Left forelimb (tissue), 1 donor: Measurements from ENCODE around the gene ASXL3.
A peak's percentile ranks its signal among the peaks of the same experiment; 100 is the strongest.

Source experiments
- DNase-seq: peaks from one replicate; pipeline ENCODE4 v3.0.0-alpha.2; 2018; ENCODE audit warnings: low spot score

The ASXL3 gene

DNA sequence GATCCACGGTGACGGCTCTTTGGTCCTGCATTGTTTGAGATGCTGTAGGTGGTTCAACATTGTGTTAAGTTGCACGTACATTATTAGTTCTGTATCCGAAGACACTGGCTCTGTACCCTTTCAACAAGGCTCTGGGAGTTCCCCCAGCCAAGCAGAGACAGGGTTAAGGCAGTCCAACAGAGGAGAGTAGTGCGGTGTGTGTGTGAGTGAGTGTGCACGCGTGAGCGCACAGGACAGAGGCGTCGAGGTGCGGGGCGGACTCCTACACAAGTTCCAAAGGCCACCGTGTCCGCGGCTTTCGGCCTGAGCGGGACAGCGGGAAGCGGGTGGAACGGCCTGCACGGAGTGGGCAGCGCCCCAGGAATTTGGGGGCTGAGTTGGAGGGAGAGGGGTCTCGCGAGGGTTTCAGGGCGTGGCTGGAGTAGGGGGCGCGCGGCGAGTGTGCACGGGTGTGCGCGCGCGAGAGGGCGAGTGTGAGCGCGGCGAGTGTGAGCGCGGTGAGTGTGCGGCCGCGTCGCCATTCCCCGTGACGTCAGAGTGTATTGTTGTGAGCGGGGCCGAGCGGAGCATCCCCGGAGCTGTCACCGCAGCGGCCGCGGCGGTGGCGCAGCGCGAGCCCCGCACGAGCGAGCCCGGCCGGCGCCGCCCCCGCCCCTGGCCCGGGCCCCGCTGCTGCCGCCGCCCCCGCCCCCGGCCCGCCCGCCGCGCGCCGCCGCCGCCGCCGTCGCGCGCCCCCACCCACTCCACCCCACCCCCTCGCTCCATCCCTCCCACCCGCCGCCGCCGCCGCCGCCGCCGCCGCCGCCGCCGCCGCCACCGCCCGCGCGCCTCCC, at the start of gene ASXL3:
TSS of gene ASXL3 (plus strand) at position 535 of the 833 bp plus-strand sequence. CDS start 413 bp downstream, outside the sequence.
- DNase-seq, result peak; percentile 84

GRCh38 chr18:33532978-33533377, 45.0 kb upstream of the ASXL3 start:
- no peak for DNase-seq

GRCh38 chr18:33536904-33537303, 41.1 kb upstream of the ASXL3 start:
- DNase-seq, result no peak

GRCh38 chr18:33538418-33539042, 39.5 kb upstream of the ASXL3 start:
- DNase-seq, result no peak

GRCh38 chr18:33540392-33540791, 37.6 kb upstream of the ASXL3 start:
- no peak for DNase-seq

DNA sequence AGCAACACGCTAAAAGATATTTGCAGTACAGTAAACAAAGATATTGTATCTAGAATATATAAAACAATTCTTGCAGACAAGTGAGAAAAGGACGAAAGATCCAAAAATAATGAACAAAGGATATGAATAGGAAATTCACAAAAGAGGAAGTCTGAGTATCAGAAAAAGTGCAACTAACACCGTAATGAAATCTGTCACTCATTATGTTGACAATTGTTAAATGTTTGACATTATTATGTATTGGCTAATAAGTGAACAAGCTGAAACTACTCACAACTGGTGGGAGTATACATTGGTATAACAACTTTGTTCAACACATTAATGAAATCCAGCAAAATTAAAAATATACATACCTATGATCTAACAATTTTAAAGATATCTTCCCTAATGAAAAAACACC, 36.7 kb upstream of the ASXL3 start:
- DNase-seq, result no peak

DNA sequence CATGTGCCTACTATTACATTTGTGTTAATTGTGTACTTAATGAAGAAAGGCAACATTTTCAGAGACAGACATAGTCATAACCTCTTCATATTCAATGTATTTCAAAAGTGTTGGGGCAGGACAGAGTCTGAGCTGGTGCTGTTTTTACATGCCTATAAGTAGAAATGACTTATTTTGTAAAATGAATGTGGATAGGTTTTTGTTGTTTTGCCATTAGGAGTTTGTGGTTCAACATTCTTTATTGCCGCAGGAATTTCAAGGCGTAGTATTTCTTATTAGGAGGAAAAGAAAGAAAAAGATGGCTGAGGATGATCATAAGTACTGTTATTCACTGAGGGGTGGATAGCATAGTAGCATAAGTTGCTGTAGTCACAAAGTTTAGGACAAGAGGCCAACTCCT, 21.2 kb upstream of the ASXL3 start:
- no peak for DNase-seq

GRCh38 chr18:33557706-33558105, 20.3 kb upstream of the ASXL3 start:
- no peak for DNase-seq

DNA sequence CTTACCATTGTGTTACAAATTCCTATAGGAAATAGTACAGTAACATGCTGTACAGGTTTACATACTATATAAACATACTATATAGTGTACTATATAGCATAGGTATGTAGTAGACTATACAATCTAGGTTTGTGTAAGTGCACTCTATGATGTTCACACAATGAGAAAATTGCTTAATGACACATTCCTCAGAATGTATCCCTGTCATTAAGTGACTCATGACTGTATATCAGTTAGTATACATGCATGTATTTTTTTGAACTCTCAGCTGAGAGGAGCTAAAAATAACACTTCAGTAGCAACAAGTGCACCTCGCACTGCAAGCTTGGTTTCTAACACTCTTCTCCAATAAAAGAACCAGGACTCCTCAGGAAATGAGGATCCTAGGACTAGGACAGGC, 19.5 kb upstream of the ASXL3 start:
- DNase-seq, result no peak

DNA sequence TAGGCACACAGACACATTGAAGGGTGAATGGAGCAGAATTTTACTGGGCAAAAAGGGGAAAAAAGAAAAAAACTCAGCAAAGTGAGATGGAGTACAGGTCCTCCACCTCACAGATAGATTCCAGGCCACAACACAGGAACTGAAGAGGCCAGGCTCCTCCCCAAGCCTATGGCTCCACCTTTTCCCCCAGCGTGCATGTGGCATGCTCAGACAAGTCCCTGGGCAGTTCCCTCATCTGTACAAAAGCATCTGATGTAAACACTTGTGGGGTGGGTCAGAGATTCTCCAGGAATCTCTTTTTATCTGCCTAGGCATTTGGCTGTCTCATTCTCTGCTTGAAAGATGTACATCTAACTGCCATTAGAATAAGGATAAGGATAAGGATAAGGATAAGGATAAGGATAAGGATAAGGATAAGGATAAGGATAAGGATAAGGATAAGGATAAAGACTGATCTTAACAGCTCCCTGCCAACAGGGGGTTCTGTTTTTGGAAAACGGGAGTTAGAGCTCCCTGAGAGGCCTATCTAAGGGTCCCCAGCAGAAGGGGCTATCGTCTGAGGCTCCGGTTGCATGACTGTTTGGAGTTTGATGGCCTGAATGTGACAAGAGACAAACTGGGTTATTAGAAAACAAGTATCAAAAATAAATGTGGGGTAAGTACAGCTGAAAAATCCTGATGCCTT, 17.2 kb upstream of the ASXL3 start:
- DNase-seq, result no peak

DNA sequence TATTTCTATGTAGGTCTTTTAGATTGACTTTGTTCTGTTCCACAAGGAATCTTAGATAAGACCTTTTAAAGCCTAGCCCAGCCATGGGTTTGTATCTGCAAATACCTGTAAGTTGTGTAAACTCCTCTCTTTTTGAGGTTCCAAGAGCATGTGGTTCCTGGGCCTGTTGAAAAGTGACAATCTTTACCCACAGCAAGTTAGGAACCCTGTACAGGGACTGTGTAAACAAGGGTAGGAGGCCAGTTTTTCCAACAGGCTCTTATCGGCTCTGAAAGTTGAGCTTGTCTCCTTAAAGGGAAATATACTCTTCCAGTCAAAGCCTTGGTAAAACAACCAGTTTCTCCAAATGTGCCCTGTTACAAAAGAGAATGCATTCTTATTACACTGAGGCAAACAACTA, 15.3 kb upstream of the ASXL3 start:
- no peak for DNase-seq

DNA sequence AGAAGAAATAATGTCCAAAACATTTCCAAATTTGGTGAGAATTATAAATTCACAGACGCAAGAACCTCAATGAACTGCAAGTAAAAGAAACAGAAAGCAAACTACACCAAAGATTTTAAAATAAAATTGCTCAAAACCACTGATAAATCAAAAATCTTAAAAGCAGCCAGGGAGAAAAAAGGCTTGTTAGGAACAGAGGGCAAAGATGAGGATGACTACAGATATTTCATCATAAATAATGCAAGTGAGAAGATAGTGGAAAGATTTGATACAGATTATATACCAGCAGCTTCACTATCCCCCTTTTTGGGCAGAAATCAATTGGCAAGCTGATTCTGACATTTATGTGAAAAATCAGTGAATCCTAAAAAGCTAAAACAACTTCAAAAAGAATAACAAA, 10.3 kb upstream of the ASXL3 start:
- no peak for DNase-seq

- no peak for DNase-seq
These were observed 5.8 kb upstream of the ASXL3 start for GRCh38 chr18:33571998-33572787.

DNA sequence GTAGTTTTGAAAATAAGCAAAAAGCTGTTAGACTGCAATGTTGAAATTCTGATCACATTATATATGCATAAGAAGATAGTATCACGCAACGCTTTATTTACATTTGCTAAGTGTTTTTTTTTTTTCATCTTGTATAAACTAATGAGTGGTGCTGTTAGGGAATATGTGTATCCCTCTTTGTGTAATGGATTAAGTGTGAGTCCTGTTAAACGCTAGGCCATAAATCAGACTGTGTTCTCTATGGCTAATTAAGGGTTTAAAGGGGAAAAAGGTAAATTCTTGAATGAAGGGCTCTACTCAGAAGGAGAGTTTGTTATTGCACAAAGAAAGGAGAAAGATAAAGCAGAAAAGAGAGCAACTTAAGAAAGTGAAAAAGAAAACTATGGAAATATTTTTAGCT, 4.8 kb upstream of the ASXL3 start:
- no peak for DNase-seq

DNA sequence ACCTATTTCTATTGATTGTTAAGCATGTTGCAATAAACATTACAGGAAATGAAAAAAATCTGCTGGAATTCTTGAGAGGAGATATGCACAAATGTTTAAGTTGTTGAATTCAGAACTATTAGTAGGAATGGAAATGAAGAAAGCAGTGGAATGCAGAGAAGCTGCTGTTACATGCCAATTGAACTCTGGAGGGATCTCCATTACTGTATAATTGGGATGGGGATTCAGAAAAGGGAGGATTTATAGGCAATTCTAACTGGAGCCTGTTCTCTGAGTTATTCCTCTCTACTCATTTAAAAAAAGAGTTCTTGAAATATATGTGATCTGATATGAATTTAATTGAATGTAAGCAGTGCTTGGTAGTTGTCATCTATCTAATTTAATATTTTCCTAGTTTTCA, 2.6 kb upstream of the ASXL3 start:
- no peak for DNase-seq

DNA sequence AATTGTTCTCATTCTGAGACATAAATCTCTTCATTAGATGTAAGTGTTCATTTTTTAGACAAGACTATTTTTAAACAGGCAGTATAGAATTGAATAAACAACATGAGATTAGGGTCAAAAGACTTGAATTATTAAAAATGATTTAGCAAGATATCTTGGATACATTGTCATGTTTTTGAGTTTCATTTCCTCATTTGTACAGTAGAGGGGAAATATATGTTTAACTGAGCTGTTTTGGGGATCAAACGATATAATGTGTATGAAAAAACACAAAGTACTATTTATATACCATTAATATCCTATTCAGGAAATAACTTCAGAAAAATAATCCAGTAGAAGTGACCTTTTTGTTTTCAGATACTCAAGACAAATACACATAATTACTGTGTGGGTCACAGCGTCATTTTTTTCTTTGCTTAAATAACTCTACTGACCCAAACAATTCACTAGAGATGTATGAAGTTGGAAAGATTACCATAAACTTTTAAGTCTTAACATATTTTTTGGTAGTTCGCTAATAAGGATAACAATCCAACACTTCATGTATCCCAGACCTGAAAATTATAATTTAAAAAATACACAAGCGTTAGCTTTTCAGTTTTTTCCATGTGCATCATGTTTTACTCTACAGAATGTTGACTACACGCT, 896 bp upstream of the ASXL3 start:
- DNase-seq, result no peak

DNA sequence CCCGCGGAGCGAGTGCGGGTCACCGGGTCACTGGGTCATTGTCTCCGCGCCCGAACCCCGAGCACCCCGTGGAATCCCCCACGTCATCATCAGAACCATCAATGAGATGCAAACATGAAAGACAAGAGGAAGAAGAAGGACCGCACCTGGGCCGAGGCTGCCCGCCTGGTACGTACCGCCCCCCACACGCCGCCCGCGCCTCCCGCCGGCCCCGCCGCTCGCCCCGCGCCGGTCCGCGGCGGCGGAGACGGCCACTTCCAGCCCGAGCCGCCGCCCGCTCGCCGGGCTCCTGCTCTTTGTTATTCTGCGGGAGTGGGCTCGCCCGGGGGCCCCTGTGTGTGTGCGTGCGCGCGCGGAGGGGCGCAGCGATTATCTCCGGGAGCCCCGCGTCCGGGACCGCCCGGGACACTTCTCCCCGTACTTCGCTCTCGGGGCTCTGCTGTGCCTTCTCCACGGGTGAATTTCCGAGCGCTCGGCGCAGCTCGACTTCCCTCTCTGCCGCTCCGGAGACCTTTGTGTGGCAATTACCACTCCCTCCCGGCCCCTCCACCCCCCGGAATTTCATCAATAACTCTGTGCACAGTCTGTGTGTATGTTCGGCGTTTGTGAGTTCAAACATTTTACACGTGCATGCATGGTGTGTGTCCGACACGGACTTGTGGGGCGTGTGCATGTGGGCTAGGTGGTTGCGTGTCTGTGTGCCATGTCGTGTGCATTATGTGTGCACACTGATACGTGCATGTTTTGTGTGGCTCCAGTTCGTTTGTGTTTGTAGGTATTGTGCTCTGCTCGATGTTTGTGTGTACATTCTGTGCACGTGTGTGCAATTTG, 714 bp downstream of the ASXL3 start:
- peak; percentile 78 for DNase-seq

DNA sequence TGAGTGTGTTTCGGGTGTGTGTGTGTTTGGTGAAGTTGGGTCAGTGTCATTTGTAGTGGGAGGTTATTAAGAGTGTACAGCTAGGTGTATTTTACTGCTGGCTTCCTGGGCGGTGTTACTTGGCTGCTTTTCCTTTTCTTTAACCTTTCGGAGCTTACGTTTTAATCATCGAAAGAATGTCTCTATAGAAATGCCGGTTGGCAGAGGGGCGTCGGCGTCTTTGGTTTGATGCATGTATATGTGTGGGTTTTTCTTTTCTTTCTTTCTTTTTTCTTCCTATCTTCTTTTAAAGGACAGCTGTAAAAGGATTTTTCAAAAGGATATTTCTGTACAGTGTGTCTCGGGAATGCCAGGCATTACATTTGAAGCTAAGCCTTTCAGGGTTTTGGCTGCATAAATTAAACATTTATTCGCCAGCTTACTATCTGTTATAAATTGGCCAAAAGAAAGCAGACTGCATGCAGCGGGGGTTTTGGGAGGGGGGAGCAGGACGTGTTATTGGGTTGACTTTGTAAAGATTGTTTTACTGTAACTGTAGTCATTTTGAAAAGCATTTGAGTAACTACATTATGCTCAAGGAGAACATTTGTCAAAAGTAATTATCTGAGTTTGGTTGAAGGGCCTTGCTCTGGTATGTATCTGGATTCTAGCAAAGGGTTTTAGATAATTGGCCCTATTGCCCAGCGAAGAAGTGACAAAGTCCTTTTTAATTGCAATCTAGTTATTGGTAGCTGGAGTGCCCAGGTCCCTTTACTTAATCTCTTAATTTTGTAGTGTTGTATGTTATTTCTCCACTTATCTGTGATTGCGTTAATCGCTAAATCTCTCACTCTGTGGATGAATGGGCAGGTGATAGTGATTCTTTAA, 1.6 kb downstream of the ASXL3 start:
- DNase-seq, result no peak

GRCh38 chr18:33580546-33580945, 2.5 kb downstream of the ASXL3 start:
- no peak for DNase-seq

DNA sequence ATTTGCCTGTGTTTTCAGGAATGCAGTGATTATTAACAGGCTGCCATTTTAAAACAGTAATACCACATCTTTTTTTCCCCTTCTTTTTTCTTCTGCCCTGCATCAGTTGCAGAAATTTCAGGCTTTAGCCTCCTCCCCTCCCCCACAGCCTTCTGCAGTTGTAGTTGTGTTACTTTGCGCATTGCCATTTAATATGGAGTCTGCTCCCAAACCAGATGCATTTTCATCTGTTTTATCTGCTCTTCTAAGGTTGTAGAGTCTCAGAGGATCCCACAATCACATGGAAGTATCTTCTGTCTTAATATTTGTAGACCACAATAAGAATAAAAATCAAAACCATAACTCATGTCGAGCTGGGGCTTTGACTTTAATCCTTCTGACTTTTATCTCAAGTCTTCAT, 3.8 kb downstream of the ASXL3 start:
- no peak for DNase-seq
